GM19238 (cell line): ENCODE data around the gene ADAMTS12.
A peak's percentile ranks its signal among the peaks of the same experiment; 100 is the strongest.

Experiments used
- DNase-seq: peaks from one replicate; pipeline ENCODE4 v3.0.0; 2011; ENCODE audit warnings: low spot score; ENCODE audit not compliant: insufficient read length

Gene ADAMTS12

GRCh38 chr5:33850100-33850594 is 41.6 kb downstream of the ADAMTS12 start:
- peak; percentile 46 for DNase-seq

- no peak for DNase-seq
Measured at GRCh38 chr5:33848554-33848953, 43.2 kb downstream of the ADAMTS12 start.

GRCh38 chr5:33846851-33847250 is 44.9 kb downstream of the ADAMTS12 start:
- no peak for DNase-seq

- no peak for DNase-seq
Measured at GRCh38 chr5:33843579-33843978, 48.2 kb downstream of the ADAMTS12 start.

GRCh38 chr5:33842456-33842855 is 49.3 kb downstream of the ADAMTS12 start:
- DNase-seq, result no peak

GRCh38 chr5:33841891-33842290 is 49.9 kb downstream of the ADAMTS12 start:
- DNase-seq, result no peak

- no peak for DNase-seq
Measured at GRCh38 chr5:33840927-33841547, 50.8 kb downstream of the ADAMTS12 start.

- DNase-seq, result no peak
Measured at GRCh38 chr5:33837301-33837700, 54.5 kb downstream of the ADAMTS12 start.

- no peak for DNase-seq
Measured at GRCh38 chr5:33834334-33834733, 57.5 kb downstream of the ADAMTS12 start.

- no peak for DNase-seq
Measured at GRCh38 chr5:33833237-33833575, 58.6 kb downstream of the ADAMTS12 start.

GRCh38 chr5:33832404-33833236 is 59.2 kb downstream of the ADAMTS12 start:
- DNase-seq, result no peak

- no peak for DNase-seq
Measured at GRCh38 chr5:33831041-33831440, 60.7 kb downstream of the ADAMTS12 start.

- DNase-seq, result no peak
Measured at GRCh38 chr5:33829430-33829829, 62.4 kb downstream of the ADAMTS12 start.

GRCh38 chr5:33828626-33829308 is 63.0 kb downstream of the ADAMTS12 start:
- no peak for DNase-seq

- no peak for DNase-seq
Measured at GRCh38 chr5:33827885-33828284, 63.9 kb downstream of the ADAMTS12 start.

GRCh38 chr5:33827018-33827707 is 64.6 kb downstream of the ADAMTS12 start:
- DNase-seq, result no peak

GRCh38 chr5:33824516-33825195 is 67.1 kb downstream of the ADAMTS12 start:
- DNase-seq, result no peak

GRCh38 chr5:33817301-33817700 is 74.5 kb downstream of the ADAMTS12 start:
- DNase-seq, result no peak

GRCh38 chr5:33816791-33817190 is 75.0 kb downstream of the ADAMTS12 start:
- DNase-seq, result no peak

- DNase-seq, result no peak
Measured at GRCh38 chr5:33812746-33813145, 79.0 kb downstream of the ADAMTS12 start.

- no peak for DNase-seq
Measured at GRCh38 chr5:33810491-33811120, 81.2 kb downstream of the ADAMTS12 start.
